GM12801 (cell line): ENCODE data around the gene SOX5.

Experiments
- CTCF ChIP-seq: IDR thresholded peaks from one replicate; pipeline ENCODE4 v1.5.1; 2011; ENCODE audit warnings: control low read depth; ENCODE audit not compliant: insufficient read length; ENCODE audit errors: extremely low read depth

Gene SOX5

GRCh38 chr12:23941780-23942179 lies 7.7 kb downstream of the SOX5 start:
- no peak for TF ChIP-seq CTCF

GRCh38 chr12:23938422-23938821 lies 11.0 kb downstream of the SOX5 start:
- no peak for TF ChIP-seq CTCF

- TF ChIP-seq CTCF: no peak
Measured at GRCh38 chr12:23931176-23931575, 18.3 kb downstream of the SOX5 start.

- TF ChIP-seq CTCF: no peak
Measured at GRCh38 chr12:23930599-23930998, 18.9 kb downstream of the SOX5 start.

- TF ChIP-seq CTCF: no peak
Measured at GRCh38 chr12:23929906-23930305, 19.6 kb downstream of the SOX5 start.

GRCh38 chr12:23927907-23928306 lies 21.6 kb downstream of the SOX5 start:
- TF ChIP-seq CTCF: no peak

- TF ChIP-seq CTCF: no peak
Measured at GRCh38 chr12:23921099-23921856, 28.2 kb downstream of the SOX5 start.
